Measurements from ENCODE around the gene CRADD. TPM values are rescaled to one million over a fixed set of nuclear protein-coding genes. Genes with fewer than 3 reads are reported as not detected.

CRADD gene
- polyA plus RNA-seq, 1 of the 3 experiments (the other 2 are of a cell fraction), result 13.6 TPM

- H3K9me3 ChIP-seq, result no peaks in the 10 kb centered on the region
- CTCF ChIA-PET, result interaction anchor here (1.4 kb wide), 1 partner anchor 294 kb away, joined by 4 read pairs; no protein-coding TSS in a partner anchor
Observed at GRCh38 chr12:93807354-93807753, 130.2 kb downstream of the CRADD start.

More at GRCh38 chr12:93807354-93807753, 130.2 kb downstream of the CRADD start:
- Histone ChIP-seq H3K36me3 (replicated peaks in 1 of 2; ENCODE audit: control insufficient read depth in 1 of 2, insufficient read depth in 2 of 2, low read length in 1 of 2) (no peaks in the 10 kb centered on the region), H3K27ac (ENCODE audit: low read depth in 2 of 2, low read length in 1 of 2) (no peak overlapping the region), H3K4me2 (no peak overlapping the region), H3F3A (replicated peaks; ENCODE audit: insufficient read depth) (peaks cover 33% of the 10 kb centered on the region), H3K4me3 (ENCODE audit: low read depth in 2 of 2, low read length in 1 of 2) (no peak overlapping the region), H3K79me2 (ENCODE audit: insufficient read depth) (no peaks in the 10 kb centered on the region), H4K20me1 (ENCODE audit: insufficient read depth) (no peaks in the 10 kb centered on the region), H3K27me3 (ENCODE audit: insufficient read depth) (no peaks in the 10 kb centered on the region), H3K9me2 (no peaks in the 10 kb centered on the region), H3K9ac (no peak overlapping the region), H2AFZ (ENCODE audit: low read depth) (no peak overlapping the region), H3K4me1 (ENCODE audit: control insufficient read depth in 1 of 2, insufficient read depth in 2 of 2, low read depth in 1 of 2, low read length in 1 of 2) (peaks cover 26 to 31% of the 10 kb centered on the region in 2 experiments)
- POLR2A ChIA-PET, result no interaction called here
- WGBS (ENCODE audit: low lambda C conversion rate), result 75% methylated on average over 2 of the region's 2 CpGs
- DNase-seq, result no peak
- TF ChIP-seq POLR2AphosphoS5 (IDR thresholded peaks at IDR 0.05; ENCODE audit: low read depth, low read length), result no peak
- no peak for TF ChIP-seq MAX (IDR thresholded peaks at IDR 0.05; ENCODE audit: low read depth)
- no peak for TF ChIP-seq RFX5 (IDR thresholded peaks at IDR 0.05; ENCODE audit: low read length)
- no peak for TF ChIP-seq CTCF (IDR thresholded peaks at IDR 0.05)
- TF ChIP-seq FOSL2 (IDR thresholded peaks at IDR 0.05; ENCODE audit: borderline replicate concordance, low read depth), result no peak
- TF ChIP-seq REST (IDR thresholded peaks at IDR 0.05; ENCODE audit: low read depth, low read length), result peak; percentile 83
- TF ChIP-seq ZBTB33 (IDR thresholded peaks at IDR 0.05; ENCODE audit: borderline replicate concordance, low read depth), result no peak
